Subcutaneous abdominal adipose tissue (tissue), 5 donors: ENCODE measurements around the gene SLC14A1.

Source experiments
- H3K27ac ChIP-seq: one replicate; pipeline ENCODE4 v1.7.0; 2013; ENCODE audit warnings: low read depth, mild to moderate bottlenecking, inconsistent platforms, low read length, moderate library complexity
- H3K27me3 ChIP-seq, 5 donors: one replicate each; pipeline ENCODE4 v1.7.0; 2013; ENCODE audit warnings: low read length in 5 of 5, inconsistent platforms in 1 of 5; ENCODE audit not compliant: control insufficient read depth in 5 of 5, insufficient read depth in 4 of 5
- H3K36me3 ChIP-seq, 5 donors: one replicate each; pipeline ENCODE4 v1.7.0; 2013; ENCODE audit warnings: low read length in 5 of 5; ENCODE audit not compliant: control insufficient read depth in 5 of 5, insufficient read depth in 5 of 5
- H3K4me1 ChIP-seq, 5 donors: one replicate each; pipeline ENCODE4 v1.7.0; 2013; ENCODE audit warnings: low read length in 5 of 5, mild to moderate bottlenecking in 3 of 5, moderate library complexity in 1 of 5; ENCODE audit not compliant: control insufficient read depth in 5 of 5, insufficient read depth in 5 of 5
- H3K4me3 ChIP-seq, 5 donors: one replicate each; pipeline ENCODE4 v1.7.0; 2013; ENCODE audit warnings: low read length in 5 of 5, low read depth in 1 of 5
- H3K9ac ChIP-seq, 5 donors: one replicate each; pipeline ENCODE4 v1.7.0; 2013; ENCODE audit warnings: low read length in 5 of 5, mild to moderate bottlenecking in 4 of 5, moderate library complexity in 3 of 5
- H3K9me3 ChIP-seq, 5 donors: one replicate each; pipeline ENCODE4 v1.7.0; 2013; ENCODE audit warnings: low read length in 5 of 5; ENCODE audit not compliant: control insufficient read depth in 5 of 5
- donor health status: healthy.
- donor health status: healthy.
- donor health status: healthy.
- donor health status: healthy.
- donor health status: healthy.

SLC14A1 gene

DNA sequence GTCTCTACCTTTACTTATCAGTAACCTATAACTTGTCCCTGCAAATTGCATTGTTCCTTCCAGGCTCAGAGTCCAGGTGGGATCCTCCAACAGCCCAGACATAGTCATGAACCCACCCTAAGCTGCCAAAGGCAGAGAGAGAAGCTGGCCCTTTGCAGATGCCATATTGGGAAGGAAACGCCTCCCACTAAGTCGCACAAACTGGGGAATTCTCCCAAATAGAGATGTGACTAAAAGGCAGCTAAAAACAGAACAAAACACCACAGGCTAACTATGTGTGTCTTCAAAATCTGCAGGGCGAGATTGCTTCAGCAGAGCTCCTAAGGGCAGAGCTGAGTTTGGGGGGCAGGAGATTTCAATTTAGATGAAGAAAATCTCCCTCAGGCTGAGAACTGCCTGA is 63.0 kb downstream of the SLC14A1 start:
- H3K4me1 ChIP-seq = peaks cover 0 to 7% (median 0%) of the 10 kb centered on the region in 5 donors
- H3K27me3 ChIP-seq = peaks cover 0 to 4% (median 0%) of the 10 kb centered on the region in 5 donors
- H3K9ac ChIP-seq = no peak overlapping the region
- no peak overlapping the region for H3K27ac ChIP-seq
- no peak overlapping the region for H3K4me3 ChIP-seq
- no peaks in the 10 kb centered on the region for H3K9me3 ChIP-seq
- no peaks in the 10 kb centered on the region for H3K36me3 ChIP-seq

DNA sequence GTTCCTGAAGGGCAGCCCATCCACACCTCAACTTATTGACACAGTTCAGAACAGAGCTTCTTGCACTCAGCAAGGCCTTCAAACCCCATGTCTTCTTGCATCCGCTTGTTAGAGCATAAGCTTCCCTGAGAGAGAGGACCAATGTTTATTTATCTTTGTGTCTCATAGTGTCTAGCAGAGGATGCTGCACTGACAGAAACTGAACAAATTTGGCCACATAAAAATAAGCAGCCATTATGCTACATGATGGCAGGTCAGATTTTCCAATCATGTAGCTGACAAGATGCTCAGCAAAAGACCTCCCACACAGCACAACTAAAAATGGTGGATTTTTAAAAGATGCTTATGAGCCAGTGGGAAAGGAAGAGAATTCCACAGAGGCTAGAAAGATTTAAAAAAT is 63.4 kb downstream of the SLC14A1 start:
- peaks cover 0 to 7% (median 0%) of the 10 kb centered on the region in 5 donors for H3K4me1 ChIP-seq
- H3K27ac ChIP-seq = no peak overlapping the region
- no peaks in the 10 kb centered on the region for H3K36me3 ChIP-seq
- no peak overlapping the region for H3K4me3 ChIP-seq
- no peak overlapping the region for H3K9ac ChIP-seq
- no peaks in the 10 kb centered on the region for H3K27me3 ChIP-seq
- H3K9me3 ChIP-seq = no peaks in the 10 kb centered on the region

GRCh38 chr18:45788861-45789260 is 64.9 kb downstream of the SLC14A1 start:
- Histone ChIP-seq H3K4me1 (peaks cover 0 to 7% (median 0%) of the 10 kb centered on the region in 5 donors), H3K4me3 (no peak overlapping the region), H3K27me3 (no peaks in the 10 kb centered on the region), H3K27ac (no peak overlapping the region), H3K36me3 (no peaks in the 10 kb centered on the region), H3K9me3 (peaks cover 0 to 8% (median 0%) of the 10 kb centered on the region in 5 donors), H3K9ac (no peak overlapping the region)

DNA sequence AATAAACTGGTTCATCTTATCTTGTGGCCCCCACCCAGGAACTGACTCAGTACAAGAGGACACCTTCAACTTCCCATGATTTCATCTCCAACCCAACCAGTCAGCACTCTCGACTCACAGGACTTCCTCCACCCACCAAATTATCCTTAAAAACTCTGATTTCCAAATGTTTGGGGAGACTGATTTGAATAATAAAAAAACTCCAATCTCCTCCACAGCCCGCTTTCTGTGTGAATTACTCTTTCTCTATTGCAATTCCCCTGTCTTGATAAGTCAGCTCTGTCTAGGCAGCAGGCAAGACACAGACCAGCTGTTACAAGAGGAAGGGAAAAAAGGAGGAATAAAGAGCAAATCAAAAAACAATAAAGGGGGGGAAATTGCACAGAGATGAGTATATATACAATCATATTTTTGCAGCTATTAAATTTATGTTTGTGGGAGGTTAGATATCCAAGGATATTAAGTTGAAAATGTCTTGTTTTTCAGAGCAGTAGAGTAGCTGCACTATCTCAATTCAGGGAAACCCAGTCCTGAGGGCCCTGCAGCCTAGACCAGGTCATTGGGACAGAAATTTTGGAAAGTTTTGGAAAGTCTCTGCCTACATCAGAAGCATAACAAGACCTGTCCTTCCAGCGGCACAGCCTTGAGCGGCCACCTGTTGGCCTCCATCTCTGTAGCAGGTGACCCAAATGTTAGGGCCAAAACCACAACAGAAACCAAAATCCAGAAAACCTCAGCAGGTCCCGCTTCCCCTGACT is 68.7 kb downstream of the SLC14A1 start:
- H3K27me3 ChIP-seq = no peaks in the 10 kb centered on the region
- H3K4me3 ChIP-seq = no peak overlapping the region
- peaks cover 0 to 8% (median 0%) of the 10 kb centered on the region in 5 donors for H3K9me3 ChIP-seq
- H3K9ac ChIP-seq = no peak overlapping the region
- H3K4me1 ChIP-seq = no peaks in the 10 kb centered on the region
- no peaks in the 10 kb centered on the region for H3K36me3 ChIP-seq
- H3K27ac ChIP-seq = no peak overlapping the region

GRCh38 chr18:45793264-45793965 is 69.4 kb downstream of the SLC14A1 start:
- Histone ChIP-seq H3K4me3 (no peak overlapping the region), H3K27me3 (no peaks in the 10 kb centered on the region), H3K36me3 (no peaks in the 10 kb centered on the region), H3K9me3 (peaks cover 0 to 8% (median 0%) of the 10 kb centered on the region in 5 donors), H3K27ac (no peak overlapping the region), H3K9ac (no peak overlapping the region), H3K4me1 (no peaks in the 10 kb centered on the region)

- no peak overlapping the region for H3K4me3 ChIP-seq
- peaks cover 0 to 21% (median 2%) of the 10 kb centered on the region in 5 donors for H3K9me3 ChIP-seq
- H3K9ac ChIP-seq = no peak overlapping the region
- H3K4me1 ChIP-seq = no peaks in the 10 kb centered on the region
- H3K27me3 ChIP-seq = no peaks in the 10 kb centered on the region
- H3K36me3 ChIP-seq = no peaks in the 10 kb centered on the region
- no peak overlapping the region for H3K27ac ChIP-seq
Observed at GRCh38 chr18:45801416-45802004, 77.5 kb downstream of the SLC14A1 start.
